HG02759 (cell line): ENCODE measurements around the gene LTBP1.

Experiments used
- ATAC-seq: cut with Tn5 transposase; IDR thresholded peaks from one replicate; pipeline ENCODE4 v1.9.1; 2021; ENCODE audit warnings: mild to moderate bottlenecking, moderate library complexity; ENCODE audit not compliant: unreplicated experiment

Gene LTBP1

GRCh38 chr2:33246432-33246831 is 299.7 kb downstream of the LTBP1 start:
- ATAC-seq, result no peak

- ATAC-seq, result no peak
Measured at GRCh38 chr2:33247365-33247764, 300.6 kb downstream of the LTBP1 start.

DNA sequence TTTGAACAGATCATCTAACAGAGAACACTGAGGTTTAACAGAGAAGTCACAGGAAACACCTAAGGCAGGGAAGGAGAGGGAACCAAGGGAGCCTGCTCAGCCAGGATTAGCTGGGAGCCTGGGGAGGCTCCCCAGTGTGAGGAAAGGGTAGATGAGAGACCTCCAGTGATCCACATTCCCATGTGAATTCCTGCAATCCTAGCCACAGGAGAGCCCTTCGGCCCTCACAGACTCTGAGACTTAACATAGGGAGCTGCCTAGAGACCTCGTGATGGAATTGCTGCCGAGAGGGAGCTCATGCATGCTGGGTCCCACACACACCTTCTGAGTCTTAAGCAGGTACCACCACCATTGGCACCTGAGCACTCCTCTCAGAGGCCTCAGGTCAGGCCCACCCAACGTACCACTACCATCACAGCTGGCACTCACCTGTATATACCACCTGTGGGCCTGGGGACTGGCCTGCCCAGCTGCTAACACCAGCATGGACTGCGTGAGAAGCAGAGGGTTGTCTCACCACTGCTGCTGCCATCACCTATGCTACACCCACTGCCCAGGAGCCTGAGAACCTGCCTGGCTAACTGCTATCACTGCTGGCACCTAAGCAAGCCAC is 303.8 kb downstream of the LTBP1 start:
- no peak for ATAC-seq

- no peak for ATAC-seq
Measured at GRCh38 chr2:33256162-33256755, 309.5 kb downstream of the LTBP1 start.

DNA sequence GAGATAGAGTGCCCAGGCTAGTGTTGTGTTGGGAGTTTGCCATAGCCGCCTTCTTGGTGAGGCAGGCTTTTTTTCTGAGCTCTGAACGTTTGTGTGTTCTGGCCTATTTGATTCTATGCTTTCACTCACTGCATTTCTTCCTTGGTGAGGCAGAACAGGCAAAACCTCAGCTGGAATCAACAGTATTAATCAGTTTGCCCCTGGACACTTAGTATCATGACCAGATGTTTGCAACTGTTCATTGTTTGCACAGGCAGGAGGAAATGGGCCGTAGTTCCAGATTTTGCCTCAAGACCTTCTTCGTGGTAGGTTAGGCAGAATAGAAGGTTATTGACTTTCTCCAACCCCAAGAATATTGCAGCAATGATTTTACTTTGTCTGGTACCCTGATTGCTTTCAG is 311.6 kb downstream of the LTBP1 start:
- ATAC-seq, result no peak

- ATAC-seq, result no peak
Measured at GRCh38 chr2:33262097-33262496, 315.3 kb downstream of the LTBP1 start.

DNA sequence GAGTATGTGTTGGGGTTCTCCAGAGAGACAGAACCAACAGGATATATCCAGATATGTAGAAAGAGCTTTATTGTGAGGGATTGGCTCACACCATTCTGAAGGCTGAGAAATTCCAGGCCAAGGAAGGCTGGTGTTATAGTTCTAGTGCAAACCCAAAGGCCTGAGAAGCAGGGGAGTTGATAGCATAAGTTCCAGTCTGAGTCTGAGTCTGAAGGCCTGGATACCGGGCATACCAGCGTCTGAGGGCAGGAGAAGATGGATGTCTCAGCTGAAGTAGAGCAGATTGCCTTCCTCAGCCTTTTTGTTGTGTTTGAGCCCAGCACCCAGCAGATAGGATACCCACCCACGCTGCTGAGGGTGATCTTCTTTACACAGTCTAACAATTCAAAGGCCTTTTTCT is 318.0 kb downstream of the LTBP1 start:
- no peak for ATAC-seq

DNA sequence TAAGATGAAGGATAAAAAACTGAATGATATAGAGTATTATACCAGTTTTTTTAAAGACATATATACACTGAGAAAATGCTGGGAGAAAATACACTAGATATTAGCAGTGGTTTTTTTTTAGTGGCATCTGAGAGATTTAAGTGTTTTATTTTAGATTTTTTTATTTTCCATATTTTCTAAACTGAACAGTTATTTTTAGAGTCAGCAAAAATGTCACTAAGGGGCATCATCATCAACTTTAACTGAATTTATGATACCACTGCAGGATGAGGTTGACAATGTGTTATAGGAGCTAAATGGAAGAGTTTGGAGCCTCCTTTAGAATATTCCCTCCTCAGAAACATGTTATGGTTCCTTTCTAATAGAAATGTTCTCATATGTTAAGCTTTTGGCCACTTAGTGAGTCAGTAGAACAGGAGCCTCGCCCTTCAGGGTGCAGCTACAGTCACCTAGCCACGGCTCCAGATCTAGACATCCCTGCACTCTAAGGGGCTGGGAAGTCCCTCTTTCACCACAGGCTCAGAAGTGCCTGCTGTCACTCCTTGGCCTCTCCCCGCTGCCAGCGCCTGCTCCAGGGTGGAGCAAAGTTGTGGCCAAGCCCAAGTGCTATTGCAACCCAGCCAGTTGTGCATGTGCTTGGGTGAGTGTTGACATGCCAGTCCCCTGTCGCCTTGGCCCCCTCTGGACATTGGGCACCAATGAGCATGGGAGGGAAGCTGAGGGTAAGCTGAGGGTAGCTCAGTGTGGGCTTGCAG is 319.0 kb downstream of the LTBP1 start:
- no peak for ATAC-seq

GRCh38 chr2:33266467-33266866 is 319.7 kb downstream of the LTBP1 start:
- ATAC-seq, result no peak

DNA sequence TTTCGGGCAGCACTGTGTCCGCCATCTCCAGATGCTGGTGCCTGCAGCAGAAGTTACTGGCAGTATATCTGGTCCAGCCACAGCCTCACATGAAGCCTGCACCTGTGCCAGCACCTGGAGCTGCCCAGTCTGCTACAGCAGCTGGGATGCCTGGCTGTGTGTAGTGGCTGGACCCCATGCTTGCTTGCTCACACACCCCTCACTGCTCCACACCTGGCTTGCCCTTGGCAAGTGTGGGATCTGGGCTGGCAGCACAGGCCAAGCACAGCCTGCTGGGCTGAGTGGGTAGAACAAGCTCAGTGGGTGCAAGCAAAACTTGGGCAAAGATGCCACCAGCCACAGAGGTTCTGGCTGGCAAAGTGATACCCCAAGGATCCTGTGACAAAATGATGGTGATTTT is 320.3 kb downstream of the LTBP1 start:
- no peak for ATAC-seq

DNA sequence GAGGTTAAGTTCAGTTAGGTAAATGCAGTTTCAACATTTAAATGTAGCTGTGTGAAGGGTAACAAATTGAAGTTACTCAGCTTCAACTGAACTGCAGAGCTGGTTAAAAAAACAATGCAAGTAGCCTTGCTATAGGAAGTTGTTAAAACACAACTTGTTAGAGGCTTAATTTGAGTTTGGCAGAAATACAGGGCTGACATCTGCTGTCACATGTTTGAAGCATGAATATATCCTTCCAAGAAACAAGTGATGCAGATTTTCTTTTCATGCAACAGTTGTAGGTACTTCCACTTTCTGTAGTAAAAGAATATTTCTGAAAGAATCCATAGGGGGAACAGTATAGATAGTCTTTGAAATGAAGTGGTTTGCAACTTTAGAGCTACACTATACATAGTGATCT is 321.0 kb downstream of the LTBP1 start:
- no peak for ATAC-seq

DNA sequence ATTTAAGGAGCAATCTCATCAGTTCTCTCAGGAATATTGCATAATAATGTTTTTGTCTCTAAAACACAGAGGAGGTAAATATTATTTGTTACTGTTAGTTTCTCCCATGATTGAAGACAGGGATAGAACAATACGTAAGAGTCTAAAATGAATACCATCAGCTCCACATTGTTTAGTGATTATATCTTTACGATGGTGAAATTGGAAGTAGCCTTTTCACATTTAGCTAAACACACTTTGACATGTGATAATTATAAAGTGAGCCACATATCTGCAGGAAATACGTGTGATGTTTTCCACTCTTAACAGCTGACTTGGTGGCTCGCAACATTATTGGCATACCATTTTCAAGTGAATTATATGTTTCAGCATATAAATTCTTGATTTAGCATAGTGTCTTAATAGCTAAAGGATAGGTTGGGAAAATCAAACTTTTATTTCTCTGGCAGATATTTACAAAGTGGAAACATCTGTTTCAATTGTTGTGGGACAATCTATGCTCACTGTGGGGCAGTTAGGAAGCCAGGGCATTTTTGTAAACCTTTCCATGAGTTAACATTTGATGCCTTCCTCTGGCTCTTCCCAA is 321.6 kb downstream of the LTBP1 start:
- ATAC-seq, result no peak

DNA sequence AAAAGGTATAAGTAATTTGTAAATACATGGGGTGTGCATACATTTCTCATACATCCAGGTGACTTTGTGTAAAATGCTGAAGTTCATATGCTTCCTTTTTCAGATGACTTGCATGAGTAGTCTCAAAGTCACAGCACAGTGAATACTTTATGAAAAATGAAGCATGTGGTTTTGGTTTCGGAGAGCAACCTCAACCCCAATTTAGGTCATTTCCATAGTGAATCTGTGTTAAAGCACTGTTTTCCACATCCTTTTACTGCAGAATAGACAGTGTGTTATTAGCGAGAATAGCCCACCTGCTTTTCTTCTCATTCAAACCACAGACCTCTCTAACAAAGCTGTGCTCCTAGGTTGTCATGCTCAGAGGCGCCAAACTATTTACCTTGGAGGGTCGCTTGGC is 325.2 kb downstream of the LTBP1 start:
- peak; percentile 95 for ATAC-seq

DNA sequence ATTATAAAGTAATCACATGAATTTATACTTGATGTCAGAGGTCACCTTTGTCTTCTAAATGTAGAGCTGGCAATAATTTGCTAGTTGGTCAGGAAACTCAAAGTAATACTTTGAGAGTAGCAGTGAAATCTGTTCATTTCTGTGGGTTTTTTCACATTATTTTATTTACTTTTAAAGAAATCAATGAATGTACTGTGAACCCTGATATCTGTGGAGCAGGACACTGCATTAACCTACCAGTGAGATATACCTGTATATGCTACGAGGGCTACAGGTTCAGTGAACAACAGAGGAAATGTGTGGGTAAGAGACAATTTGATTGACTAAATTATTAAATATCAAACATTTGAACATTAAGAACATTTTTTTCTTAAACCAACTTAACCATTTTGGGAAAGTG is 326.7 kb downstream of the LTBP1 start:
- no peak for ATAC-seq

DNA sequence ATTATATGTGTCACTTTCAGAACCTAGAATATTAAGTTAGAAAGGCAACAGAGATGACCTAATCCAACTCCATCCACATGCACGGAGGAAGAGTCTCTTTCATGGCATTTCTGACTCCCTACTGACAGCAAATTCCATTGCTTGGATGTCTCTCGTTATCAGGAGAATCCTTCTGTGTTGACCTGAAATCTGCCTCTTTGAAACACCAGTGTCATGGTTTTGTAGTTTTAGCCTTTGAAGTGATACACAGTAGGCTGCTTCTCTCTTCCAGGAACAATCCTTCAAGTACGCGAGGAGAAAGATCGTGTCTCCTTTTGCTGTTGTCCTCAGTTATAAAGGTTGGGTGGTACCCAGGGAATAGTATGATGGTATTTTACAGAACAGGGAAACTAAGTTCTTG is 327.8 kb downstream of the LTBP1 start:
- no peak for ATAC-seq

DNA sequence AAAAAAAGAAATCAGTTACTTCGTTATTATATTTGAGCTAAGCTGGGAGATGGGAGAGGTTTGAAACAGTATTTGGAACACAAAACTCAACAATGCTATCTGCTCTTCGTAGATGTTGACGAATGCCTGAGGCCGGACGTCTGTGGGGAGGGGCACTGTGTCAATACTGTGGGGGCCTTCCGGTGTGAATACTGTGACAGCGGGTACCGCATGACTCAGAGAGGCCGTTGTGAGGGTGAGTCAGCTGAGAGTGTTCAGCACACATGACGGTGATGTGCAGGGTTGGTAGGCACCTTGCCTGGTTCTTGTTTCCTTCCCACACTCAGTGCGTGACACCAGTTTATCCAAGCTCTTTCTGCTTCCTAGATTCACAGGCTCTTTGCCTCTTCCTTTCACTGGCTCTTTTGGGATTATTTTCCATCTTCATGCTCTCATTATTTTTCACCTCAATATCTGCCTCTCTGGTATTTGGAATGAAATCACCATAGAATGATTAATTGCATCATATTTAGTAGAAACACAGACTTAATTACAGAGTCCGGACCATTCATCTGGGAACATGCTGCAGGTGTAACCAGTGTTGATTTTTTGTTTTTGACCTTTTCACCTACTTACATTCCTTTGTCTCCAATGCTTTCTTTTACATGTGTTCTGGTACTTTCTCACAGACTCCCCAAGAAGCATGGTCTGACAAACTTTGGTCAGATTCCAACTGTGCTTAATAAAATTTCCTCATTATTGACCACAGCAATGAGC is 329.1 kb downstream of the LTBP1 start:
- no peak for ATAC-seq

- no peak for ATAC-seq
Measured at GRCh38 chr2:33277002-33277426, 330.3 kb downstream of the LTBP1 start.

- no peak for ATAC-seq
Measured at GRCh38 chr2:33278245-33278943, 331.6 kb downstream of the LTBP1 start.

- ATAC-seq, result no peak
Measured at GRCh38 chr2:33284287-33284686, 337.5 kb downstream of the LTBP1 start.

DNA sequence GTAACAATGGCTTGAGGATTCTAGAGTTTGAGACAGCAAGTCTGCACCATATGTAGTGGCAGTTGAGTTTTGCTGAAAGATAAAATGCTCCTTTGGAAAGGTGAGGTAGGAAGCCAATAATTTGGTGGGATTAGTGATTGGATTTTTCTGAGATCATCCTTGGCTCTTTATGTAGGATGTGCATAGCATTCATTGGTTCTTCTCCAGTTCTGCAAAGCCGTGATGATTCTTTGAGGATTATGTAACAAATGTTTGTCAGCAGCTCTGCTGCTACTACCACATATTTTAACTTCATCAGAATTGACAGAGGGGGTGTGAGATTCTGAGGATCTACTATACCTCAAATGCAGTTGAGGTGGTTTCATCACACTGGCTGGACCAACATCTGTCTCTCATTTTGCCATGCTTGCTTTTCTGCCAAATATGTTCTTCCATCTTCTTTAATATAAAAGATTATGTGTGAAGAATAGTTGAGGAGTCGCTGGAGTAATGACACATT is 340.8 kb downstream of the LTBP1 start:
- no peak for ATAC-seq
